Activated CD4-positive, alpha-beta T cell treated with anti-CD3 and anti-CD28 coated beads, Interleukin-10, Interleukin-2, amounts not matched to agents 100 ng/mL and 50 ng/mL, durations not matched to agents 16 hours and 8 hours (primary cell): ENCODE data around the gene LIN7A.
"Not testable (repeated sequence)": the region's sequence is repeated elsewhere in the genome, so short reads cannot be mapped to it uniquely, and the experiment has no call there.

Experiments
- DNase-seq: peaks from one replicate; pipeline ENCODE4 v3.0.0-alpha.2; 2020

LIN7A gene

DNA sequence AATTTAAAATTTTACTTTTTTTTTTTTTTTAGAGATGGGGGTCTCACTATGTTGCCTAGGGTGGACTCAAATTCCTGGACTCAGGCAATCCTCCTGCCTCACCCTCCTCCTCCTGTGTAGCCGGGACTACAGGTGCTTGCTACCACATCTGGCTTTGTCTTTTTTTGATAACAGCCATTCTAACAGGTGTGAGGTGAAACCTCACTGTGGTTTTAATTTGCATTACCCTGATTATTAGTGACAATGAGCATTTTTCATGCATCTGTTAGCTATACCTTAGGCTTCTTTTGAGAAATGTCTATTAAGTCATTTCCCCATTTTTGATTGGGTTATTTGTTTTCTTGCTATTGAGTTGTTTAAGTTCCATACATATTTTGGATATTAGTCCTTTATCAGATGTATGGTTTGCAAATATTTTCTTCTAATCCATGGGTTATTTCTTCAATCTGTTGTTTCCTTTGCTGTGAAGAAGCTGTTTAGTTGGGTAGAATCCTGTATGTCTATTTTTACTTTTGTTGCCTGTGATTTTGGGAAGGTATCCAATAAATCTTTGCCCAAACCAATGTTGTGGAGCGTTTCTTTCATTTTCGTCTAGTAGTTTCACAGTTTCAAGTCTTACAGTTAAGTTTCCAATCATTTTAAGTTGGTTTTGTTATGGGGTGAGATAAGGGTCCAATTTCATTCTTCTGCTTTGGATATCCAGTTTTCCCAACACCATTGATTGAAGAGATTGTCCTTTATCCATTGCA is 134.9 kb downstream of the LIN7A start:
- no peak for DNase-seq

DNA sequence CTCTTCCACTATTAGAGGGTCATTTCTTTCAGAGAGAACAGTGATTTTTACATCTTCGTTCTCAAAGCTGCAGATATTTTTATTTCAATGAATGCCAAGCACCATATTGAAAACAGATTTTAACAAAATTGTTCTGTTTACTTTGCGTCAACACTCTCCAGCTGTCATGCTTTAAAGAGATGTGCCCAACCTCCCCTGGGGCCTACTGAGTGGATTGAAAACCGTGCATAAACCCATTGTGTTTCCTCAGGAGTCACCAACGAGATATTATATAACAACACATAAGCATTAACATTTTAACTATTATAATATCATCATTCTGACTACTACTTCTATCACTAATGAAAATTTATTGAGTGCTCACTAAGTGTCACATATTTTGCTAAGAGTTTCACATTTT is 139.5 kb downstream of the LIN7A start:
- no peak for DNase-seq

DNA sequence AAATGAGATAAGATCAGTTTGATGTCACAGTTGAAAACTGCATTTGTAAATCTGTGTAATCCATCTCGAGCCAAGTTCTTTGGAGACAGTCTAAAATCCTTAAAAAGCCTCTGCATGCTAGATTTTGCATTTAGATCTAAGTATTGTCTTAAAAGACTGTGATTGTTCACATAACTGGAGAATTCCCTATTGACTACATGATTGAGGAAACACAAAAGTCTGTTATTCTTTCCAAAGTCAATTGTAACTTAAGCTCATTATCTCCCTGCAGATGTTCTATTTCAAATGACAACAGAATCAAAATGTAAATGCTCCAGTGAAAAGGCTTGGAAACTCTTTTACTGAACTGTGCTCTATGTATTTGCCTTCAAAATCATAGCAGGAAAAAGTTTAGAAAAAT is 143.2 kb downstream of the LIN7A start:
- no peak for DNase-seq

DNA sequence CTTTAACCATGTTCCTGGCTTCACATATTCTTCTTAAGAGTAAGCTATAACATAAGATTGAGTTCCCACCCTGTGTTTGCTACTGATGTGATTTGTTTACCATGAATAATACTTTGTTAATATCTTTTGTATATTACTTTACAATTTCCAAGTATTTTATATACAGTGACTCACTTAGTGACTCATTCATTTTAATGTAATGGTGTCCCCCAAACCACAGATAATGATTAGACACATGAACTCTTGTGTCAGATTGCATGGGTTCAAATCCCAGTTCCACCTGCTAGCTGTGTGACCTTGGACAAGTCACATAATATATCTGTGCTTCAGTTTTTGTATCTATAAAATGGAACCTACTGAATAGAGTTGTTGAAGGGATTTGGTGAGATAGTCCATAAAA is 144.9 kb downstream of the LIN7A start:
- DNase-seq = no peak

DNA sequence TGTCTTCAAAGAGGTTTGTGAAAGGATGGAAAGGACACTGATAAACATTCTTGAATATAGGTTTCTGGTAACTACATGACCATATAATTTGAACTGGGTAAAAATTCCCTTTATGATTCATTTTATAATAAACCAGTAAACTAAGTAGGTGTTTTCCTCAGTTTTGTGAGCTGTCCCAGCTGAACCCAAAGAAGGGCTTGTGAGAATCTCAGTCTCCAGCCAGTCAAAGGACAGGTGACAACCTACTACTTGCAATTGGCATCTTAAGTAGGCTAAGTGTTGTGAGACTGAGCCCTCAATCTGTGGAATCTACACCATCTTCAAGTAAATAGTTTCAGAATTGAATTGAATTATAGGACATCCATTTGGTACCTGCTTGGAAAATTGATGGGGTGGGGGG is 145.9 kb downstream of the LIN7A start:
- DNase-seq = no peak

DNA sequence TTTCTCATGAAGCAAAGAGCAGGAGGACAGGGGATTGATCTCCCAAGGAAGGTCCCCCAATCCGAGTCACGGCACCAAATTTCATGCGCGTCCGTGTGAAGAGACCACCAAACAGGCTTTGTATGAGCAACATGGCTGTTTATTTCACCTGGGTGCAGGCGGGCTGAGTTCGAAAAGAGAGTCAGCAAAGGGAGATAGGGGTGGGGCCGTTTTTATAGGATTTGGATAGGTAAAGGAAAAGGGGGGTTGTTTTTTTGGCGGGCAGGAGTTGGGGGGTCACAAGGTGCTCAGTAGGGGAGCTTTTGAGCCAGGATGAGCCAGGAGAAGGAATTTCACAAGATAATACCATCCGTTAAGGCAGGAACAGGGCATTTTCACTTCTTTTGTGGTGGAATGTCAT is 149.3 kb downstream of the LIN7A start:
- DNase-seq = not testable (repeated sequence)

DNA sequence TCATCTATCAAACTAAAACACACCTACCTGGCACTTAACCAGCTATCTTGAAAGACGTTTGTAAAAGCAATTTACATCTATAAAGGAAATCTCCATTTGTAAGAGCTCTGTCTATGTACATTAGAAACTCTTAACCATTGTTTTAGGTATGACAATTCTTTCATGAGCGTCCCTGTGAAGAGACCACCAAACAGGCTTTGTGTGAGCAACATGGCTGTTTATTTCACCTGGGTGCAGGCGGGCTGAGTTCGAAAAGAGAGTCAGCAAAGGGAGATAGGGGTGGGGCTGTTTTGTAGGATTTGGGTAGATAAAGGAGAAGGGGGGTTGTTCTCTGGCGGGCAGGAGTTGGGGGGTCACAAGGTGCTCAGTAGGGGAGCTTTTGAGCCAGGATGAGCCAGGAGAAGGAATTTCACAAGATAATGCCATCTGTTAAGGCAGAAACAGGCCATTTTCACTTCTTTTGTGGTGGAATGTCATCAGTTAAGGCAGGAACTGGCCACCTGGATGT is 154.7 kb downstream of the LIN7A start:
- DNase-seq = not testable (repeated sequence)

DNA sequence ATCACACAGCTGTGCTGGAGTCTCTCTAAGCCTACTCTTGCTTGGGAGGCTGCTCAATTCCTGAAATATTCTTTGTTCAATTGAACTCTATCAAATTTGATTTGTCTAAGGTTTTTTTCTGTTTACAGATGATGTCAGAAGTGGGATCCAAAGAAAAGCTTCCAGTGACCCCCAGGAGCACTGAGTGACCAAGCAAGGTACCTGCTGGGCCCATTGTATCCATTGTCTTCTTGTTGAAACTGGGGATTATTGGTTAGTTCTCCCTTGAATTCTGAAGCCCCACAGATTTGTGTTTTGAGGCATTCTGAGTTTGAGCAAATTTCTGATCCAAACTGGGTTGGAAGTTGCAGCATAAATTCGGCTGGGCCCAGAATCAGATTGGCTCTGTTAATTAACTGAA is 156.4 kb downstream of the LIN7A start:
- DNase-seq = no peak

DNA sequence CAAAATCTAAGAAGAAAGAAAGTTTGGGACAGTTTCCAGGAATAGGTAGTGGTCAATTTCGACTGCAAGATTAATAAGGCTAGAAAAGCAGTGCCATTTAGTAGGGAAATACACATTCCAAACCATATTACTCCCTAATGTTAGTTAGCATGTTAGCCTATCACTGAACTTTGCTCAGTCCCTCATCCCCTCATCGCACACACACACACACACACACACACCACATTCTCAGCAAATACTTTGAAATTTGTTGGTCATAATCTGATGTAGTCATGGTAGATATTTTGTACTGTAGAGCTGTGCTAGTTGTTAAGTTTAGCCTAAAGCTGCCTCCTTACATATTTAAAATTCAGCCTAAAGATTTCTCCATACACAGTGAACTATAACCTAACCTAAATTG is 157.0 kb downstream of the LIN7A start:
- no peak for DNase-seq

DNA sequence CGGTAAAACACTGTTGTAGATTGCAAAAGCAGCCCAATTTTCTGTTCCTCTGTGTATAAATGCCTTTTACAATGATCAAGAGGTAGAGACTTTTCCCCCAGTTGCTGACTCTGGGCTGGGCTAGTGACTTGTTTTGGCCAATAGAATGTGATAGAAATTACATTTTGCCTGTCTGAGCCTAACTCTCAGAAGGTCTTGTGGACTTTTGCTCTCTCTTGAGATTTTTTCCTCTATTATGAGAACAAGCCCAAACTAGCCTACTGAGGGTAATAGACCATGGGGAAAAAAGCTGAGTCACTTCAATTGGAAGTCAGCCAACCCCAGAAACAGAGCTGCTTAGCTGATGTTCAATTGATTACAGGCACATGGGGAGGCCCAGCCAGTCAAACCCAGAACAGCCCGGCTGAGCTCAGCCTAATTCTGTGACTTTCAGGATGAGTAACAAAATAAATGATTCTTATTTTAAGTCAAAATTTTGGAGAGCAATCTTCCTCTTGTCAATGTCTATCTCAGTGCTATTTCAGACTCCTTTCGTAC is 159.7 kb downstream of the LIN7A start:
- DNase-seq = peak; percentile 94

DNA sequence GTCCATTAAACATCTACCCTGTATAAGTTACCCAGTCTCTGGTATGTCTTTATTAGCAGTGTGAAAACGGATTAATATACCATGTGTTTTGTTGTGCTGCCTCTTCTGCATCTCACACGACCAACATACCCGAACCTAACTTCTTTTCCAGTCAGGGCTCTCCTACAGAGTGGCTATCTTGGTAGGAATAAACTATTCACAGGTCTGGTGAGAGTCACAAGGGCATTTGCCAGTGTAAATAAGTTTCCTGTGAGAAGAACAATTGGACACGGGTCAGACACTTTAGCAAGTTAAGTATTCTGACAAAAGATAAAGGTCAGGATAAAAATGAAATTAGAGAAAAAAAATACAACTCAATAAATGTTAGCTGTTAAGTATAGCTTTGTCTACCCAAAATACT is 160.1 kb downstream of the LIN7A start:
- no peak for DNase-seq

DNA sequence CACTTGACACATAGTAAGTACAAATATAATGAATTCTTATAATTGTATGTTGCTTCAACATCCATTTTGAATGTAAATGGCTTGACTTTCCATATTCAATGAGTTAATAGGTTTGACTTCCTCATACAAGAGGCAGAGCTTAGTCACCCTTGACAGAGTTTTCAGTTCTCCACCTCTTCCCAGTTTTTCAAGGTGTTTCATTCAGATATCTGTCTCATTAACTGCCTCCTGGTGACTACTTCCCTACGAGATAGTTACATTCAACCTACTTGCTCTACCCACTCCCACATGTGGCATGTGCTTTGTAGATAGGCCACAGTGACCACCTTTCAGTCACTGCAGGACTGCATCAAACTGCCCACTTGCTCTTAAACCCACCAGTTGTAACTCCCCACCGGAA is 161.0 kb downstream of the LIN7A start:
- no peak for DNase-seq

DNA sequence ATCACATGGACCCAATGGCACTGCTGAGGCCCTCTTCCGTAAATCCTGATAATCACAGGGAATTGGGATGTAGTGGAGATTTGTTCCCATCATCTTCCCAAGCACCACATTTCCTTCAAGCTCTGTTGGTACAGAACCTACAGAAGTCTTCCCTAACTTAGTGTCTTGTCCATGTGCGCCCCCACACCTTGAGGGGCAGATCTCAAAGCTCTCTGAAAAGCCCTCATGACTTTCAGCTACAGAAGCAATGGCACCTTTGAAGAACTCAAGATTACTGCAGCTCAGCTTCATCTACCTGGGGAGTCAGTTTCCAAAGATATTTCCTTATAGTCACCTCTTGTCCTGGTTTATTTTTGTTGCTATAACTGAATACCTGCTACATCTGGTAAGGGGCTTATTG is 166.8 kb downstream of the LIN7A start:
- no peak for DNase-seq

DNA sequence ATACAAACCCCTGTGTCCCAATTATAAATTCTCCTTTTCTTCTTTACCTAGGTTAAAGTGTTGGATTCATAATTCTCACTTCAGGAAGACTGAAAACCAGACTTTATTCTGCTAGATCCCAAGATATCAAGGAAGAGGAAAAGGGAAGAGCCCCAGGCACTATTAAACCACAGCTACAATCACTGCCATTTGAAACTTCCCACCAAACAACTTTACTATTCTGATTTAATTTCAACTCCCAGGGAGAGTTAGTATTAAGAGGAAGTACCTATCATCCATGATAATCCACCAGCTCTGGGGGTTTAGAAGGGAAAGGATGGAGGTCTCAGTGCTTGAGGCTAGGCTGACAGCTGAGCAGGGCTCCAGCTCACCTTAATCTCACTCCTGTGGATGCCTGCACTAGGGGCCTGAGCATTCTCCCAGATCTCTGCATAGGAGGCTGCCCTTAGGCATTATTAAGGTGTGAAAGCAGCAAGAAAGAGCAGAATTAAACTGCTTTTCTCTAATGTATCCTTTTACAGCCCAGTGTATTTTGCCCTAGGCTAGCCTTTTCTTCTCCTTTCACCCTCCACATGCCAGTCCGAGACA is 168.1 kb downstream of the LIN7A start:
- no peak for DNase-seq

DNA sequence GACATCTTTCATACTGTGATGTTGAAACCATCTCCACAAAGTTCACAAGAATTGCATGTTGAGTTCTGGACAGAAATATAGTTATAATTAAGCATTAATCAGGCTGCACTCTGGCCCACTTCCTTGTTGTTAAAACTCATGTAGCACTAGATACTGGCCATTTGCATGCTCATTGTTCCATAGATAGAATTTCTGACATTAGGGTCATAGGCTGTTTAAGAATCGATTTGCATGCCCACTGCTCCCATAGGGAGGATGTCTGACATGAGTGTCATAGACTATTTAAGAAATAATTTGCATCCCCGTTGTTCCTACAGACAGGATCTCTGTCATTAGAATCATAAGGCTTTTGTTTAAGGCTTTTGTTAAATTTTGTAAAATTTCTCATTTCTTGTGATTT is 170.8 kb downstream of the LIN7A start:
- no peak for DNase-seq

DNA sequence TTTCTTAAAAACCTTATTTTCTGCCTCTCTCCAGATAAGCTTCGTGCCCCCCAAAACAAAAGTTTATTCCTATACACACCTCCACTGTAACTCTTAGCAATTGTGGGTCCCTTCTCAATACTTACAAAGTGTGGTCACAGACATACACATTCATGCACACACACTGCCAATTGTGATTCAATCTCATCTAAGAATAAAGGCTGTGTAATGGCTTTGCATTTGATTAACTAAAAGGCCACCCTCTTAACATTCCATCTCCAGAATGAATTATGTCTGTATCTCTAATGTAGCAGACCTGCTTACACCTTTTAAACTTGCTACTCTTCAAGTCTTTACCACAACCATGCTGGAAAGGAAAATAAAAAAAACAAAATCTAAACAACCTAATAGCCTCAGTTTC is 171.5 kb downstream of the LIN7A start:
- DNase-seq = no peak

DNA sequence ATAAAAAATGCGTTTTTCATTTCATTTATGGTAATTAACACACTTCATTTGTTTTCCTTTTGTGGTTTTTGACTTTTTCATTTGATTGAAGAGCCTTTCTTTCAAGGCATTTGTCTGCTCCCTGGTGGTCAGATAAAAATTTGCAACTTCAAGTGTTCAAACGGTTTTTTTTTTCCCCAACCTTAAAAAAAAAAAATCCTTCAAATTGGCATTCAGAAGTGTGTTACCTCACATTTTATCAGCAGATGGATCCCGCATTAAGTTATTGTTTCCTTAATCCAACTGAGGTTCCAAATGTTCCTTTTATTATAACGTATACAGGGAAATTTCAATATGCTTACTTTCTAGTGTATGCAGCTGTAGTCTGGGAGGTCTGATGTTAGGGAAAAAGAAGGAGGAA is 173.9 kb downstream of the LIN7A start:
- DNase-seq = peak; percentile 22

DNA sequence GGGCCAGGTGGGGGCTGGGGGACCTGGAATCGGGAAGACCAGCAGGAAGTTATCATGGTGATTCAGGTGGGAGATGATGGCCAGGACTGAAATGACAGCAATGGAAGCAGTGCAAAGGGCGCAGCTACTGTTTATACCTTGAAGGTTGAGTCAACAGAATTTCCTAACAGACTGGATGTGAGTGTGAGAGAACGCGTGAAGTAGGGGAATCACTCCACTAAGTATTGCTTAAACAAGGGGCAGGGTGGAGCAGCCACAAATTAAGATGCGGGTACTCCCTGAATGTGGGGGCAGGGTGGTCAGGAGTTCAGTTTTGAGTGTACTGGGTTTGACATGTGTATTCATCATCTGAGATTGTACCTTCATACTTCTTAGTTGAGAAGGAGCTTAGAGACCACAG is 175.9 kb downstream of the LIN7A start:
- DNase-seq = peak; percentile 1

DNA sequence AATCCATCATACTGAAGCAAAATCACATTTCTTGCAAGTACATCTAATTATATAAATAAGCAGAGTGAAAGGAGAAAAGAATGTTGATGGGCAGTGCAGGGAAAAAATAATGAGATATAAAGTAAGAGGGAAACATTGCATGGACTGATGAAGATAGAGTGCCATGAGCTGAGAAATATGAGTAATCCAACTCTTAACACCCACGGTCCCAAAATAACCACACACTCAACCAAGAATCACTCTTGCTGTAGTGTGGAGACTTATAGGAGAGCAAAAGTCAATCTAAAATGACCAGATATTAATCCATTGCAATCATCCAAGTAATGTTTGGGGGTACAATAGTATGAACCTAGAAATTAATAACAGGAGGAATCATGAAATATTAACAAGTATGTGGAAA is 180.9 kb downstream of the LIN7A start:
- DNase-seq = no peak

DNA sequence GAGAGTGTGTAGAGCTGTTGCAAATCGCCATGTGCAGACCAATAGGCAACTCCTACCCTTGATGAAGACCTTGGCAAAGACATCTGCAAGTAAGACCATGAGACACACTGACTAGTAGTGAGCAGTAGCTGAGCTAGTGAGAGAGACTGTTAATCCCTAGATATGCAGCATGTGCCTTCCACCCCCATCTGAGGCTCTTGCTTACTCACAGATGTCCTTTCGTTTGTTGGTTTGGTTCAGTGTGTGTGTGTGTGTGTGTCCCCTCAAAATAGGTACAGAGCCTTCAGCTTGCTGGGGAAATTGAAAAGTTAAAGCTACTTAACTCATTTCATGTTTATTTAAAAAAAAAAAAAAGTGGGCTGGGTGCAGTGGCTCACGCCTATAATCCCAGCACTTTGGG is 183.5 kb downstream of the LIN7A start:
- DNase-seq = no peak

DNA sequence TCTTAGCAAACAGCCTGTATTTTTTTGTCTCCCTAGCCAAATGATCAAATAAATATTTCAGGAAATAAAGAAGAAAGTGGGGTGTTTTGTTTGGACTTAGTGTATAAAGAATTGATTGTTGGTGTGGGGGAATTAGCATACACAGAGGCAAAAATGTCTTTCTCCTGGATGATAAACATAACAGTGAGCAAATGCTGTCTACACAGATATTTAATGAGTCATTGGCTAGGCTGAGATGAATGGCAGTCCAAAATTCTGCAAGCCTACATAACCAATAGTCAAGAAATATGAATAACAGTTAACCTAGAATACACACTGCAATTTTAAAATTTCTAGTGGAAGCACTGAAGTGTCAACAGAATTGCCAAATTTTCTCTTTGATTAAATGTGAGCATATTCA is 185.3 kb downstream of the LIN7A start:
- DNase-seq = no peak

DNA sequence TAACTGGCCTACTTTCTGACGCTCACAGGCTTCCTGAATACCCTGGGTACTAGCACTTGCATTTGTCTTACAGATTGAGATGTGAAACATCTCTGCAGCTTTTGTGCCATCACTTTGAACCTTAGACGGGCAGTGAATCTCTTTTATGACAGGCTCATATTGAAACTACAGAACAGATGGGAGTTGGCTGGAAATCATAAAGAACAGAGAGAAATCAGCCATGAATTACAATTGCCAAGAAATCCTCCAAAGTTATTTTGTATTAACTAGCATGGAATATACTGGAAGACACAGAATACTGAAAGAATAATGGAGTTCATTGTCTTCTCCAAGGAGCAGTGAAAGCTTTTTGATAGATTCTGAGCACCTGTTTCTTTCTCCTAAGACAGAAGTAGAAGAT is 188.3 kb downstream of the LIN7A start:
- no peak for DNase-seq

DNA sequence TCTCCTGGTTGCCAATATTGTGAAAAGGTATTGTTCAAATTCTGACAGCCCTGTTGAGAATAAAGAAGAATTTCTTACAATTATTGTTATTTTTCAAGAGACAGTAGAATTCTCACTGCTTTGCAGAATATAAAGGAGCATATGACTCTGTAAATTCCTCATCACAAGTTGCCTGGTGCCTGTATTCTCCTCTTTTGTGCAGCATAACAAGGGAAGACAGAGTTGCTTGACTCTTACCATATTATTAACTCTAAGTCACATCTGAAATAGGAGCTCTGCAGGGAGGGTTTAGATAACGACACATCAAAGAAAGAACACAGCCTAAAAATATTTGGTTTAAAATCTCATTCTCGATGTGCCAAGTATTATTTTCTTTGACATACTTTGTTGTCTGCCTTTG is 189.9 kb downstream of the LIN7A start:
- no peak for DNase-seq

DNA sequence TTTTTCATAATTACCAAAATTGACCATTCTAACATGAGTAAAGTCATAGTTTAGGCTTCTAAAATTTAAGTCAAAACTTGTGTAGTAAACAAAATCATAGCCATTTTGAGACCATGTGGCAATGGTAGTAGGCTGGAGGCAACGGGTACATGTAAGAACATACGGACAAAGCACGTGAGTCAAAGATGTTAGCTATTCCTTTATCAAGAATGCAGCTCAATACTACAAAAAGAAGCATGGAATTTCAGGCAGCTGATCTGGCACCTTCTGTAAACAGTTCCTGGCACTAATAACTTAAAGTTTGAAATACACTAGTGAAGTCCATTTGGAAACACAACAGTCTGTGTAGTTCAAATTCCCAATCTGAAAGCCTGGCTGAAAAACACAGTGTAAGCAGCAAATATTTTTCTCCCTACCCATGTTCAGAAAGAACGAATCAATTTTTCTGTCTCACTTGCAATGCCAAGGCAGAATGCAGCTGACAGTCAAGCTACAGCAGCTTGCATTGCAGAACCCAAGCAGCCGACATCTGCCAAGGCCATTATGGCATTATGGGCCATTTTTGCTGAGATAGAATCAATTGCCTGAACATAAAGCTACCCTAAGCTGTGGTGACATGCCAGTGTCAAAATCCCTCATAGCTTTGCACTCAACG is 191.8 kb downstream of the LIN7A start:
- DNase-seq = no peak
